Measurements from ENCODE around the gene NBDY. TPM values are rescaled to one million over a fixed set of nuclear protein-coding genes. Genes with fewer than 3 reads are reported as not detected.
"Not testable (repeated sequence)": the region's sequence is repeated elsewhere in the genome, so short reads cannot be mapped to it uniquely, and the experiment has no call there.

NBDY gene
- polyA plus RNA-seq, 1 donor from 2014 or later: 59.1 TPM

DNA sequence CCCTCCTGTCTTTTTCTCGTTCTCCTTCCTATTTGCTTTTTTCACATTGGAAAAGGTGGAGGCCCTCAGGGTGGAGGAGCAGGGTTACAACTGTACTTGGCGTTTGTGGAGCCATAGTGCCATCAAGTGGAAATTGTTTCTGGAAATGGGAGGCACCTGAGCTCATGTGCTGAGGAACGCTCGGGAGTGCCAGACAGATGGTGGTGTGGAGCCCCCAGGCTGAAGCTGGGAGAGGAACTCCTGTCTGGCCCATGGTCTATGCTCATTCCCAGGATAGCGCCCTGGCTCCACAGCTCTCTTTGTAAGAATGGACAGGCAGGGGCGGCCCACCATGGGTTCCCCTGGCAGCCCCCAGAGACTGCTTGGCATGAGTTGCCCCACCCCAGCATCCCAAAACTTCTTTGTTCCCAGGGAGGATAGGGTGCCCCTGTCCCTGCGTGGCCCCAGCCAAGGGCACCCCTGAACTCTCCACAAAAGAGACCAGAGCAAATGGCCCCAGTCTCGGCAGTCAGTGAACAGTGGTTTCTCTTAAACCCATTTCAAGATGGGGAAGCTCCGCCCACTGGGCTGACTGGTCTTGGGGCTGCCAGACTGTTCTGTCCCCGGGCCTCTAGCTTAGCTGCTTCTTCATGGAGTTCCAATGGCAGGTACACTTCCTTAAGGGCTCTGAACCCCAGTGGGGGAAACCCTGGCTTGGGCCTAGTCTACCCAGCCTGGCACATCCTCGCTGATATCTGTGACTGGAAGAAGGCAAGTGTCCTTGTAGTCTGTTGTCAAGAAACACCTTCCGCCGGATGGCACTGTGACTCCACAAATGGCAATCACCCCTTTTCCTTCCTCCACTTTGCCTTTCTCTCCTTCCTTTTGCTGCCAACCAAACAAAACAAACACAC is 70.1 kb downstream of the NBDY start:
- Mint-ChIP-seq H3K4me1 (peaks cover 23 to 29% (median 24%) of the 10 kb centered on the region in 3 donors), H3K9me3 (no peaks in the 10 kb centered on the region), H3K27ac (peak overlapping the region in 2 of 3 donors; percentile 54 to 74), H3K27me3 (no peaks in the 10 kb centered on the region), H3K4me3 (no peak overlapping the region), H3K36me3 (no peaks in the 10 kb centered on the region)

DNA sequence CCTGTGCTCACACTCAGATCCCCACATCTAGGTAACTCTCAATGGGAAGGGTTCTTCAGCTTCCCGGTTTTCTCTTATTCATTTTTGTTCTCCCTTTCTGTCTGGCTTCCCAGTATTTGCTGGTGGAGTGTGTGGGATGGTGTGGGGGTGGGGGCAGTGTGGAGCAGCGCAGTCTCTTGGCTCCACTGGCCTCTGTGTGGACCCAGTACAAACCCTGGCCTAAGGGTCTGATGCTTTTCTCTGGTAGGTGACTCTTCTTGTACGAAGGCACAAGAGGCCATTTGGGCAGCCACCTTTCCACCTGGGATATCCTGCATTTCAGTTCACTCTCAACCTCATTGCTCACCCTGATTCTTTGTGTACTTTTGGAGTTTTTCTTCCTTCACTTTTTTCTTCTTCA is 71.3 kb downstream of the NBDY start:
- peak overlapping the region in 1 of 4 donors; percentile 14 for H3K4me3 Mint-ChIP-seq
- peak overlapping the region; percentile 57 to 94 (median 92) for H3K27ac Mint-ChIP-seq
- H3K9me3 Mint-ChIP-seq: no peaks in the 10 kb centered on the region
- no peaks in the 10 kb centered on the region for H3K36me3 Mint-ChIP-seq
- no peaks in the 10 kb centered on the region for H3K27me3 Mint-ChIP-seq
- peaks cover 17 to 29% (median 22%) of the 10 kb centered on the region in 3 donors for H3K4me1 Mint-ChIP-seq

DNA sequence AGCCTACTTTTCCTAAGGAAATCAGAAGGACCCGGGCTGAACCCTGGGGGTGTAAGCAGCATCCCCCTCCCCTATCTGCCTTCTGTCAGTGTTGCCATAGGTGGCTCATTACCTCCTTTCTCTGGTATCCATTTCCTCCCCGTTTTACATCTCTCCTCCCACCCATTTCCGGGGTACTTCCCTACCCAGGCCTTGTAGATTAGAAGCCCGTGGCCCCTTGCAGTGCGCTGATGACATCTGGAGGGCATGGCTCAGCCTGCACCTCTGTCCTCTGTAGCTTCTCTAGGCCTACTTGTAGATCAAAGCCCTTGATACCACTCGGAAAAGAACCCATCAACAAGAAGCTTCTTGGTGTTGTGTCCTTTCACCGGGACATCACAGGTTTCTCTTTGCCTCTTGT is 71.8 kb downstream of the NBDY start:
- peaks cover 17 to 29% (median 22%) of the 10 kb centered on the region in 3 donors for H3K4me1 Mint-ChIP-seq
- peak overlapping the region; percentile 14 to 84 (median 54) for H3K4me3 Mint-ChIP-seq
- H3K27ac Mint-ChIP-seq: peak overlapping the region; percentile 57 to 94 (median 92)
- no peaks in the 10 kb centered on the region for H3K27me3 Mint-ChIP-seq
- H3K36me3 Mint-ChIP-seq: no peaks in the 10 kb centered on the region
- no peaks in the 10 kb centered on the region for H3K9me3 Mint-ChIP-seq

DNA sequence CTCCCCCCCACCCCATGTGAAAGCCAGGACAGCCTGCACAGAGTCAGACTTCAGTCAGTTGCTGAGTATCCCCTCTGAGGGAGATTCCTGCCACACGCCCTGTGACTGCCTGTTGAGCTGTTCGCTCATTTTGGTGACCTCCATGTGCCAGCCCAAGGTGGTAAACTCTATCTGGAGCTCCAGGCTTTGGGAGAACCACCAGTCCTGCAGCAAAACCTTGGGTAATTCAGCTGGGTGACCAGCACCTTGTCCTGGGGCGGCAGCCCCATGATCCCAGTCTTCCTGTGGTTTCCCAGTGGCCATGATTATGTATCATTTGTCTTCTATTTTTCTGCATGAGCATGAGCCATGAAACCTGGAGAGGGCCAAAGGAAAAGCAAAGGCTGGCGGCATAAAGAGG is 73.4 kb downstream of the NBDY start:
- Mint-ChIP-seq H3K27ac (no peak overlapping the region), H3K27me3 (no peaks in the 10 kb centered on the region), H3K4me3 (peak overlapping the region in 3 of 4 donors; percentile 92 to 98 (median 98)), H3K4me1 (peaks cover 20 to 33% (median 24%) of the 10 kb centered on the region in 3 donors), H3K36me3 (no peaks in the 10 kb centered on the region), H3K9me3 (no peaks in the 10 kb centered on the region)

GRCh38 chrX:56802921-56803849 is 74.1 kb downstream of the NBDY start:
- Mint-ChIP-seq H3K27me3 (no peaks in the 10 kb centered on the region), H3K36me3 (no peaks in the 10 kb centered on the region), H3K4me3 (peak overlapping the region; percentile 92 to 98 (median 96)), H3K4me1 (peaks cover 20 to 37% (median 26%) of the 10 kb centered on the region in 3 donors), H3K27ac (peak overlapping the region; percentile 70 to 91 (median 86)), H3K9me3 (no peaks in the 10 kb centered on the region)

DNA sequence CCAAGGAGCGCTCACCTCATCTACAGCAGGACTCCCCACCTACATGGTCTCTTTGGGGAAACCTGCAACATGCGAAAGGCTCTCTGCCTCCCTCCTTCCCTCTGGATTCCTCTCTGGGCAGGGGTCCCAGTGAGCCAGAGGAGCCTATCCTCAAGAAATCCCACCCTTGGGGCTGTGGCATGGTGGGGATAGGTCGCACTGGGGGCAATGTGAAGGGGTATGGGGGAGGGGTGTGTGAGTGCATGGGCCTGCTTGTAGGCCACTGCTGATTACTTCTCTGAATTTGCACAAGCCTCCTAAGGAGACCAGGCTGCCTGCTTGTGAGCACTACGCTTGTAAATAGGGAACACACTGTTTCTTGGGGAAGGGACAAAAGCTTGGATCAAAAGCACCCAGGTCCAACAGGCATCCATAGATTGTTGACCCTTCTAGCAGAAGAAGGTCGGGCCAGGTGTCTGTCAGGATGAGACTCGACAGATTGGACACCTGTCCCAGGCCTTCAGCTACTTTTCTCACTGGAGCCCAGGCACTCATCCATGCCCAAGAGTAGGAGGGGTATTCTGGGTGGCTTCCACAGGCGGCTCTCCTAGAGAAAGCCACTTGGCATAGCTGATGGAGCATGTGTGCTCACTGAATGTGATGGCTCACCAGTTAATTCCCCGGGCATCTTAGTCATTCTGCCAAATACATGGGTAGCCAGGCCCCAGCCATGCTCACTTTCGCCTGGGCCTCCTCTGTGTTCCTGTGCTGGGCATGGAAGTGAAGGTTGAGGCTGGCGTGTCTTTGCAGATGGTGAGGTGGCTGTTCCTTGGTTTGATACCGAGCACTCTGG is 75.0 kb downstream of the NBDY start:
- Mint-ChIP-seq H3K4me3 (peak overlapping the region in 2 of 4 donors; percentile 92 to 98), H3K4me1 (peaks cover 21 to 44% (median 29%) of the 10 kb centered on the region in 3 donors), H3K27me3 (no peaks in the 10 kb centered on the region), H3K27ac (peak overlapping the region; percentile 70 to 91 (median 86)), H3K36me3 (peaks cover 2% of the 10 kb centered on the region), H3K9me3 (no peaks in the 10 kb centered on the region)

GRCh38 chrX:56804867-56805266 is 75.8 kb downstream of the NBDY start:
- Mint-ChIP-seq H3K27me3 (no peaks in the 10 kb centered on the region), H3K4me3 (peak overlapping the region in 2 of 4 donors; percentile 4 to 98), H3K27ac (no peak overlapping the region), H3K36me3 (peaks cover 3% of the 10 kb centered on the region), H3K9me3 (no peaks in the 10 kb centered on the region), H3K4me1 (peaks cover 20 to 40% (median 30%) of the 10 kb centered on the region in 3 donors)

DNA sequence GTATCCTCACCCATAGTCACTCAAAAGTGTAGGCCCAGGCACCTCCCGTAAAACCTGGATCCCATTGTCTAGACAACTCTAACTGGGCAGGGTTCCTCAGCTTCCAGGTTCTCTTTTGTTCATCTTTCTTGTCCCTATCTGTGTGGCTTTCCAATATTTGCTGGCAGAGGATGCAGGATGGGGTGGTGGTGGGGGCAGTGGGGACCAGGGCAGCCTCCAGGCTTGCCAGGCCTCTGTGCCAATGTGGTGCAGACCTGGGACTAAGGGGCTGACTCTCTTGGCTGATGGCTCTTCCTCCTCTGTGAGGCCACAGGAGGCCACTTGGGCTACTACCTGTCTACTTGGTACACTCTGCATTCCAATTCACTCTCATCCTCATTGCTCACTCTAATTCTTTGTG is 76.4 kb downstream of the NBDY start:
- no peaks in the 10 kb centered on the region for H3K27me3 Mint-ChIP-seq
- peak overlapping the region in 2 of 4 donors; percentile 4 to 98 for H3K4me3 Mint-ChIP-seq
- H3K36me3 Mint-ChIP-seq: peaks cover 3% of the 10 kb centered on the region
- H3K27ac Mint-ChIP-seq: peak overlapping the region in 1 of 3 donors; percentile 60
- H3K9me3 Mint-ChIP-seq: no peaks in the 10 kb centered on the region
- H3K4me1 Mint-ChIP-seq: peaks cover 22 to 40% (median 28%) of the 10 kb centered on the region in 3 donors

DNA sequence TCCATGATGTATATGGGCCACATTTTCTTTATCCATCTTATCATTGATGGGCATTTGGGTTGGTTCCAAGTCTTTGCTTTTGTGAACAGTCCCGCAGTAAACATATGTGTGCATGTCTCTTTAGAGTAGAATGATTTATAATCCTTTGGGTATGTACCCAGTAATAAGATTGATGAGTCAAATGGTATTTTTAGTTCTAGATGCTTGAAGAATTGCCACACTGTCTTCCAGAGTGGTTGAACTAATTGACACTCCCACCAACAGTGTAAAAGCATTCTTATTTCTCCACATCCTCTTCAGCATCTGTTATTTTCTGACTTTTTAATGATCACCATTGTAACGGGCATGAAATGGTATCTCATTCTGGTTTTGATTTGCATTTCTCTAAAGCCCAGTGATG is 77.1 kb downstream of the NBDY start:
- not testable (repeated sequence) for H3K27ac Mint-ChIP-seq
- H3K4me1 Mint-ChIP-seq: peaks cover 19 to 34% (median 24%) of the 10 kb centered on the region in 3 donors

DNA sequence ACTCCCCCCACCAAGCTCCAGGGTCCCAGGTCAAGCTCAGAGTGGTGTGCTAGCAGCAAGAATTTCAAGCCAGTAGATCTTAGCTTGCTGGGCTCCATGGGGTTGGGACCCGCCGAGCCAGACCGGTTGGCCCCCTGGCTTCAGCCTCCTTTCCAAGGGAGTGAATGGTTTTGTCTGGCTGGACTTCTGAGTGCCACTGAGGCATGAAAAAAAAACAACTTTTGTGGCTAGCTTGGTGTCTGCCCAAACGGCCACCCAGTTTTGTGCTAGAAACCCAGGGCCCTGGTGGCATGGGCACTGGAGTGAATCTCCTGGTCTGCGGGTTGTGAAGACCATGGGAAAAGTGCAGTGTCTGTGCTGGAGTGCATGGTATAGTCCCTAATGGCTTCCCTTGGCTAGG is 82.6 kb downstream of the NBDY start:
- peak overlapping the region in 1 of 4 donors; percentile 35 for H3K4me3 Mint-ChIP-seq
- H3K27ac Mint-ChIP-seq: no peak overlapping the region
- no peaks in the 10 kb centered on the region for H3K9me3 Mint-ChIP-seq
- peaks cover 3% of the 10 kb centered on the region for H3K36me3 Mint-ChIP-seq
- no peaks in the 10 kb centered on the region for H3K27me3 Mint-ChIP-seq
- peaks cover 31 to 39% (median 38%) of the 10 kb centered on the region in 3 donors for H3K4me1 Mint-ChIP-seq

More for the DNA sequence above, 77.1 kb downstream of the NBDY start:
- H3K36me3 Mint-ChIP-seq, H3K27me3 Mint-ChIP-seq, H3K9me3 Mint-ChIP-seq, H3K4me3 Mint-ChIP-seq: not testable (repeated sequence)

DNA sequence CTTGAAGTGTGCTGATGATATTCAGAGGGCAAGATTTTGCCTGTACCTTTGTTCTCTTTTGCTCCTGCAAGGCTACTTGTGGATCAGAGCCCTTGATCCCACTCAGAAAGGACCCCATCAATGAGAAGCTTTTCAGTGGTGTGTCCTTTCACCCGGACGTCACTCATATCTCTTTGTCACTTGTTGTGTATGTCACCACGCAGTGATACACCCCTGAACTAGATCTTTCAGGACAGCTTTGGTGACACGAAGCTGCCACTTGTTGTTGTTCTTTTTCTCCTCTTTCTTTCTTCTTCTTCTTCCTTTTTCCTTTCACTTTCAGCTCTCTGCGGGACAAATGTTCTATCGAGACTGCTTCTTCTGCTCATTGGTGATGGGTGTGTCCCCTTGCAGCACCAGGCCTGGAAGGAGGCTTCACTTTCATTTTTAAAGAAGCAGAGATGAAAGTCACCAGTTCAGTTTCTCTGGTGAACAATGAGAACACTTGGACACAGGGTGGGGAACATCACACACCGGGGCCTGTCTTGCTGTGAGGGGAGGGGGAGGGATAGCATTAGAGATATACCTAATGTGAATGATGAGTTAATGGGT is 83.6 kb downstream of the NBDY start:
- Mint-ChIP-seq H3K4me1 (peaks cover 32 to 38% (median 38%) of the 10 kb centered on the region in 3 donors), H3K9me3 (no peaks in the 10 kb centered on the region), H3K4me3 (peak overlapping the region; percentile 66 to 80 (median 78)), H3K27ac (peak overlapping the region; percentile 75 to 98 (median 83)), H3K36me3 (peaks cover 3% of the 10 kb centered on the region), H3K27me3 (no peaks in the 10 kb centered on the region)

DNA sequence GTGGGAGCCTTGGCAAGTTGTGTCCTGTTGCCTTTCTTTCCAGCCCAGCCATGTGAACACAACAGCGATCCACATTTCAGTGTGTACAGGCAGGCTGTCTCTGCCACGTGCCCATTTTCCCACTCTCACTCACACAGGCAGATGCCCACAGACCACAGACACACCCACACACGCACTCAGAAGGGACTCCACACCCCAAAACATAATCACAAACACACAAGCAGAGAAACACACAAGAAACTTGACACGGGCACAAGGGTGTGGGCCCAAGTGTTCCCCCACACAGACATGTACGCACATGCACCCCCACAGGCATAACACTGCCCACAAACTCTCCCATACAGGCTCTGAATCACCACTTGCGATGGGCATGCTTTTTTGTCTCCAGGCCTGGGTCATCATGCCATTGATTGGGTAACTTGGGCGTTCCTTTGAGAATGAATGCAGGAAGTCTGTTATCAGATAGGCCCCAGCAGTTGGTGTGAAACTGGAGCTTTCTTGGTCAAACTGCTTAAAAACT is 84.3 kb downstream of the NBDY start:
- Mint-ChIP-seq H3K4me3 (peak overlapping the region; percentile 66 to 80 (median 78)), H3K27ac (peak overlapping the region; percentile 75 to 98 (median 83)), H3K27me3 (no peaks in the 10 kb centered on the region), H3K4me1 (peaks cover 31 to 36% (median 34%) of the 10 kb centered on the region in 3 donors), H3K9me3 (no peaks in the 10 kb centered on the region), H3K36me3 (peaks cover 3% of the 10 kb centered on the region)

DNA sequence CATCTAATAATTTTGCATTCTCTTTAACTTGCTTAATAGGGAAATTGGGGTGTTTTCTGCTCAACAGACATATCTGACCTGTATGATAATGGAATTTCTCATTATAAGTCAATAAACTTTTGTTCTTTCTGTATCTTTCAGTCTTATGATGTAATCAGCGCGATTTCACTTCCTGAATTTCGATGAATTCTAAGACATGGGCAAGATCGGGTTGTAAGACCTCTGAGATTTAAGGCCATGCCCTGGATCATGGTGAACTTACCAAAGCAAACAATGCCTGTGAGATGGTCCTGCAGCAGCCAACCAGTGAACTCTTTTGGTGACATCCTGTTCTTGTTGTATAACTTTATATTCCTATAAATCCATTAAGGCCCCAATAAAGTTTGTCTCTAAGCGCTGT is 88.1 kb downstream of the NBDY start:
- peaks cover 3% of the 10 kb centered on the region for H3K36me3 Mint-ChIP-seq
- no peaks in the 10 kb centered on the region for H3K27me3 Mint-ChIP-seq
- peak overlapping the region in 1 of 3 donors; percentile 12 for H3K27ac Mint-ChIP-seq
- H3K4me3 Mint-ChIP-seq: peak overlapping the region in 1 of 4 donors; percentile 43
- H3K4me1 Mint-ChIP-seq: peaks cover 22 to 23% (median 23%) of the 10 kb centered on the region in 3 donors
- no peaks in the 10 kb centered on the region for H3K9me3 Mint-ChIP-seq

Data from IgD-negative memory B cell (primary cell).